ENCODE data around the gene NLK. TPM values are rescaled to one million over a fixed set of nuclear protein-coding genes. Genes with fewer than 3 reads are reported as not detected.
A peak's percentile ranks its signal among the peaks of the same experiment; 100 is the strongest.

NLK gene
- polyA plus RNA-seq, 3 donors: 51.5 to 53.8 (median 51.5) TPM

- DNase-seq (ENCODE audit: low read depth in 3 of 3, low spot score in 2 of 3): no peak
These were observed 67.7 kb downstream of the NLK start for GRCh38 chr17:28110184-28110583.

- no peak for DNase-seq (ENCODE audit: low read depth in 3 of 3, low spot score in 2 of 3)
These were observed 69.7 kb downstream of the NLK start for GRCh38 chr17:28112181-28112580.

GRCh38 chr17:28112606-28113005 lies 70.1 kb downstream of the NLK start:
- DNase-seq (ENCODE audit: low read depth in 3 of 3, low spot score in 2 of 3): no peak

- DNase-seq (ENCODE audit: low read depth in 3 of 3, low spot score in 2 of 3): no peak
These were observed 70.8 kb downstream of the NLK start for GRCh38 chr17:28113269-28113668.

GRCh38 chr17:28115046-28115445 lies 72.6 kb downstream of the NLK start:
- no peak for DNase-seq (ENCODE audit: low read depth in 3 of 3, low spot score in 2 of 3)

GRCh38 chr17:28117304-28117703 lies 74.8 kb downstream of the NLK start:
- no peak for DNase-seq (ENCODE audit: low read depth in 3 of 3, low spot score in 2 of 3)

- no peak for DNase-seq (ENCODE audit: low read depth in 3 of 3, low spot score in 2 of 3)
These were observed 75.9 kb downstream of the NLK start for GRCh38 chr17:28118362-28118761.

- DNase-seq (ENCODE audit: low read depth in 3 of 3, low spot score in 2 of 3): no peak
These were observed 76.6 kb downstream of the NLK start for GRCh38 chr17:28119046-28119445.

- no peak for DNase-seq (ENCODE audit: low read depth in 3 of 3, low spot score in 2 of 3)
These were observed 77.1 kb downstream of the NLK start for GRCh38 chr17:28119560-28119959.

- DNase-seq (ENCODE audit: low read depth in 3 of 3, low spot score in 2 of 3): no peak
These were observed 78.3 kb downstream of the NLK start for GRCh38 chr17:28120766-28121165.

- DNase-seq (ENCODE audit: low read depth in 3 of 3, low spot score in 2 of 3): no peak
These were observed 82.5 kb downstream of the NLK start for GRCh38 chr17:28124962-28125361.

GRCh38 chr17:28125526-28126378 lies 83.3 kb downstream of the NLK start:
- DNase-seq (ENCODE audit: low read depth in 3 of 3, low spot score in 2 of 3): no peak

- DNase-seq (ENCODE audit: low read depth in 3 of 3, low spot score in 2 of 3): no peak
These were observed 84.7 kb downstream of the NLK start for GRCh38 chr17:28127196-28127595.

- DNase-seq (ENCODE audit: low read depth in 3 of 3, low spot score in 2 of 3): no peak
These were observed 86.3 kb downstream of the NLK start for GRCh38 chr17:28128779-28129178.

- DNase-seq (ENCODE audit: low read depth in 3 of 3, low spot score in 2 of 3): no peak
These were observed 88.0 kb downstream of the NLK start for GRCh38 chr17:28130472-28130871.

GRCh38 chr17:28131599-28131998 lies 89.1 kb downstream of the NLK start:
- DNase-seq (ENCODE audit: low read depth in 3 of 3, low spot score in 2 of 3): peak; percentile 48 to 51 (median 49)

GRCh38 chr17:28133562-28133970 lies 91.1 kb downstream of the NLK start:
- DNase-seq (ENCODE audit: low read depth in 3 of 3, low spot score in 2 of 3): no peak

GRCh38 chr17:28136923-28137322 lies 94.4 kb downstream of the NLK start:
- no peak for DNase-seq (ENCODE audit: low read depth in 3 of 3, low spot score in 2 of 3)

- no peak for DNase-seq (ENCODE audit: low read depth in 3 of 3, low spot score in 2 of 3)
These were observed 97.3 kb downstream of the NLK start for GRCh38 chr17:28139822-28140221.

GRCh38 chr17:28141313-28141712 lies 98.8 kb downstream of the NLK start:
- no peak for DNase-seq (ENCODE audit: low read depth in 3 of 3, low spot score in 2 of 3)

- no peak for DNase-seq (ENCODE audit: low read depth in 3 of 3, low spot score in 2 of 3)
These were observed 99.3 kb downstream of the NLK start for GRCh38 chr17:28141773-28142172.

- no peak for DNase-seq (ENCODE audit: low read depth in 3 of 3, low spot score in 2 of 3)
These were observed 99.8 kb downstream of the NLK start for GRCh38 chr17:28142305-28142704.

GRCh38 chr17:28144019-28144418 lies 101.5 kb downstream of the NLK start:
- no peak for DNase-seq (ENCODE audit: low read depth in 3 of 3, low spot score in 2 of 3)
